Activated CD4-positive, alpha-beta T cell treated with anti-CD3 and anti-CD28 coated beads for 1 hour (primary cell): ENCODE measurements around the gene CDH13.

Source experiments
- DNase-seq: peaks from one replicate; pipeline ENCODE4 v3.0.0-alpha.2; 2020

CDH13 gene

DNA sequence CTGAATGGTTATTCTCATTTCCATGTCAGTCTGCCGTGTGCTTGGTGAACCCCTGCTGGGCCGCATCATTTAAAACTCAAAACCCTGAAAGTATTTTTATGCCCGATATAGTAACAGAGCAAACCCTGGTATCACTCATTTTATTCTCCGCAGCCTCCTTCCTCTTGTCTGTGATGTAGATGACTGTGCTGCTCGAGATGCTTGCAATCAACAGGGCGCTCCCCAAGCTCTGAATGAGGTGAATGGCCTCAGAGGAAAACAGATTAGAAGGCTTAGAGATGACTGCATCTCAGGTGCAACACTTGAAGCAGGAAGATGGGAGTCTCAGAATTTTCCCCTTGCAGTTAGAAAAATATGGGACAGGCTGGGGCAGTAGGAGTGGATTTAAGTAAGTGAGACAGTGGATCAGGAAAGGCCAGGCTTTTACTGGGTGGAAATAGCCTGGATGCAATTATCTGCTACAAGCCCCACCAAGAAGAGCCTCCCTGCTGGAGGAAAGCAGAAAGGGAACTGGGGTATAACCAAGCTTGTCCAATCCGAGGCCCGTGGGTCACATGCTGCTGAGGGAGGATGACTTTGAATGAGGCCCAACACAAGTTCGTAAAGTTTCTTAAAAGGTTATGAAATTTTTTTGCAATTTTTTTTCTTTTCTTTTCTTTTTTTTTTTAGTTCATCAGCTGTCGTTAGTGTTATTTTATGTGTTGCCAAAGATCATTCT is 166.9 kb downstream of the CDH13 start:
- no peak for DNase-seq

GRCh38 chr16:82796047-82796446 is 169.3 kb downstream of the CDH13 start:
- no peak for DNase-seq

GRCh38 chr16:82801361-82801760 is 174.6 kb downstream of the CDH13 start:
- no peak for DNase-seq

DNA sequence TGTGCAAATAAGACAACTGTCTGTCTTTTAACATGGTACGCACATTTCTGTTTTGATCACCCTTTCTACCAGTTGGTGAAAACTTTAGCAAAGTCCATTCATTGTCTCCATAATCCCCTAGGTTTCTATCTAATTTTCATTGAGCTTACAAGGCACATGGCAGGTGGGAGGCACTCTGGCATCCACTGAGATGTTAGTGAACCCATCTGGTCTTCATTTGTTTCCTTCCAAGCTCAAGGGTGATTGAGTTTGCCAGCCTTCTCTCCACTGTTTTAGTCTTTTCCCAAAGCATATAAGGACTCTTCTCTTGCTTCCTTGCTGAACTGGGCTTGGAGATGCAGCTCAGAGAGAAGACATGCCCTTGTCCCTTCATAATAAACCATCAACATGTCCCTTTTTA is 179.1 kb downstream of the CDH13 start:
- DNase-seq, result no peak

- DNase-seq, result no peak
Measured at GRCh38 chr16:82807311-82807710, 180.5 kb downstream of the CDH13 start.

DNA sequence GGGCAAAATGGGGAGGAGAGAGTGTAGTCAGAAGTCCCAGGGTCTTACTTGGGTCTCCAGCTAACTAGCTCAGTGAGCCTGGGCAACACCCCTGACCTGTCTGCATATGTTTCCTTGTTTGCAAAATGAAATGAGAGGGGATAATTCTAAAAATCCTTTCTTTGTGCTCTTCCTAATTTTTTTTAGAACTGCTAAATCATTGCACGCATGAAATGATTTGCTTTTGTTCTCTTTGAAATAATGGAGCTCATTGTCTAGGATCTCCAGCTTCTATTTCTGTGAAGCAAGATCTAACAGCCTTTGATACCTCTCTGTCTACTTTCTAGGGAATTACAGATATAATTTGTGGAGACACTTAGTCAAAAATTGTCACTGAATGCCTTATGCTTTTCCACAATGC is 181.3 kb downstream of the CDH13 start:
- no peak for DNase-seq

GRCh38 chr16:82810077-82810476 is 183.3 kb downstream of the CDH13 start:
- DNase-seq, result no peak

- no peak for DNase-seq
Measured at GRCh38 chr16:82814059-82814458, 187.3 kb downstream of the CDH13 start.

DNA sequence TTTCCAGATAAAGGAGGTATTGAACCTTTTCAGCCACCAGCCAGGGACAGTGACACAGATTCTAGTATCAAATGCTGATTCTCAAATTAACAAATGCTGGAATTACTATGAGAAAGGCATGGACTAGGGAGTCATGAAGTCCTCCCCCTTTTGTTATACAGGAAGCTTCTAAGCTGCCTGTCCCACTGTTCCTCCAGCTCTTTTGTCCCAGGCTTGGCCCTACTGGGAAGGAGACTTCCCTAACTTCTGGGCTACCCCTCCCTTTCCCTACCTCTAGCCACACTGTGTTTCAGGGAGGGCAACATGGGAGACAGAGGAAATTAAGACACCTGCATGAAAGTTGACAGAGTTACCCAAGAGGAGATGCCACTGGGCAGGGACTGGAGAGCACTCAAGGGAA is 192.5 kb downstream of the CDH13 start:
- no peak for DNase-seq

- no peak for DNase-seq
Measured at GRCh38 chr16:82820855-82821254, 194.1 kb downstream of the CDH13 start.

DNA sequence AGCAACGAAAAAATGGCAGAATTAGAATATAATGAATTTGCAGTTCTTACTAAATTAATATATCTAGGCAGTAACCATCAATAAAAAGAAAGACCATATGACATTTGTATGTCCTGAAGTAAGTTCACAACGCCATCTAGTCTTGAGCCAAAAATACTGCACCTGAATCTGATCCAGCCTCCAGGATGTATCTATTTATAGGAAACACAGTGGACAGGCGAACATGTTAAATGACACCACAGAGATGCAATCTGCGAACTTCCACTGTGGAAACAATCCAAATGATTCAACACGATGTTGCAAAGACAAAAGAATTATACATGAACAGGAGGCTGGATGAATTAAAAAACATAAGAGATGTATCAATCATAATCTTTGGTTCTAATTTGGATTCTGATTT is 197.6 kb downstream of the CDH13 start:
- no peak for DNase-seq

DNA sequence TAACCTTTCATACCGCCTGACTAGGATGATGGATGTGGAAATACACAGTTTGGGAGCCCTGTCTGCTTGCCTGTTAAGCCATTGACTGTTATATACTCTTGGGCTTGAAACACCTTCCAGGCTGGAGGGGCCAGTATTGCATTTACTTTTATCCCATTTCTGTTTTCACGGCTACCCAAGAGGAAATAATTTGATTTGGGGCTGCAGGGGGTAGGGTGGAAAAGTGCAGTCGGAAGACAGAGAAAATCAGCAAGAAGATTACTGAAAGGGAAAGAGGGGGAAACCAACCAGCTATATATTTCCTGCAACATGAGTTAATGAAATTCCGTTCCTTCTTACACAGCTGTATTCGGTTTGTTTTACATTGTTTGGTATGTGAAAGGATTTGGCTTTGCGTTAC is 202.5 kb downstream of the CDH13 start:
- no peak for DNase-seq

DNA sequence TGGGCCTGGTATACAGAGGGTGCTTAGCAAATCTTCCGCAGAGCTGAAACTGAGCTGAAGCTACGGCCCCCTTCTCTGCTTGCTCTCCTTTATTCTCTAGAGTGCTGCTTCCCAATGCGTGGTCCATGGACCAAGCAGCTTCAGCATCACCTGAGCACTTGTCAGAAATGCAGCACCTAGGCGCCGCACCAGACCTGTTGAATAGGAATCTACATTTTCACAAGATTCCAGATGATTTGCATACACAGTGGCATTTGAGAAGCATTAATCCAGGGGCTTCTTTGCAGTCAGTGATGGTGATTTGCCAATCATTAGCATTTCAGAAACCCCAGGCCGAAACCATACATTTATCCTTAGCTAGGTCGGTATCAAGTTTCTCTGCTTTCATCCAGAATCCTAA is 204.2 kb downstream of the CDH13 start:
- no peak for DNase-seq

- no peak for DNase-seq
Measured at GRCh38 chr16:82832821-82833220, 206.1 kb downstream of the CDH13 start.

DNA sequence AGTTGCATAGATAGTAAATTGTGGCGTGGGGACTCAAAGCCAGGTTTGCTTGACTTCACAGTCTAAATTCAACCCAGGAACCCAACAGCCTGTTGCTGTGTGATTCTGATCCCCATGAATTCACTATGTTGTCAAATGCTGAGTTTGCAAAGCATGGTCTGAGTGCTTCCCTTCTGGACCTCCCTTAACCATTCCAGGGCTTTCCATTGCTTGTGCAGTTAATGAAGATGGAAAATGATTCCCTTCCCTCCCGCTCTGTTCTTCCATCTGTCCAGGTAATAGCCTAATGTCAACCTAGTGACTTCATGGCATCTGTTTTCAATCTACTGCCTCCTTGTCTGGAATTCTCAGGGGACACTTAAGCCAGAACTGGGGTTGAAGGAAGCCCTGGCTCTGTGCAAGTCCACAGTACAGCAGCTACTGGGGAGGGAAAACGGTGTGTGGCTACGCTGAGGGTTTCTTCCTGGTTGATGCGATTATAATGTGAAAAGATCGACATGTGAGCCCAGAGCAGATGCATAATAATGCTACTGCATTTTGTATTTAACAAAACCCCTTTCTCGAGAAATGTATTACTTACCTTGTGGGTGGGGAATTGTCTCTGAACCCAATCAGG is 206.7 kb downstream of the CDH13 start:
- no peak for DNase-seq

GRCh38 chr16:82834151-82834815 is 207.5 kb downstream of the CDH13 start:
- DNase-seq, result no peak

GRCh38 chr16:82835487-82836155 is 208.9 kb downstream of the CDH13 start:
- DNase-seq, result no peak

- DNase-seq, result no peak
Measured at GRCh38 chr16:82841108-82841507, 214.3 kb downstream of the CDH13 start.

DNA sequence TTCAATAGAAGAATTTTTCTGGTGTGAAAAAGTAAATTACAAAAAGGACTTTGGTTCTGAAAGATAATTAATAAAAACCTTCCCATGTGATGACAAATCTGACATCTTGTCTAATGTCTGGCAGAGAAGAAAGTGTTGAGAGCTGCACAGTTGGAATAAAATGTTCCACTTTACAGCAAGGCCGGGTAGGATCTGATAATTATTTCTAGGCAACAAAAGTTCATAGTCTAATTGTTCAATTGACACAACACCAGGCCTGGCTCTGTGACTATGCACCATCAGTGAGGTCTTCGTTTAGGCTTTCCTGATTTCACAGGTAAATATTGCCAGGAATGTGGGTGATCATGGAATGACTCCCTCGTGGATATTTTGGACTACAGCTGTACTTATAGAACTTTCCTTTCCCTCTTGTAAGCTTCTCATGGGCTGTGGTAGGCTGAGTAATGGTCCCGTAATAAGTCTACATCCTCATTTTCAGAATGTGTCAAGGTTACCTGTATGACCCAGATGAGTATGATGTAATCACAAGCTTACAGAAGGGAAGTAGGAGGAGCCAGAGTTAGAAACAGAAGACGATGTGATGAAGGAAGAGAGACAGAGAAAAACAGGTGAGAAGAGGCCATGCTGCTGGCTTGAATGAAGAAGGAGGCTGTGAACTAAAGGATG is 217.0 kb downstream of the CDH13 start:
- DNase-seq, result no peak

DNA sequence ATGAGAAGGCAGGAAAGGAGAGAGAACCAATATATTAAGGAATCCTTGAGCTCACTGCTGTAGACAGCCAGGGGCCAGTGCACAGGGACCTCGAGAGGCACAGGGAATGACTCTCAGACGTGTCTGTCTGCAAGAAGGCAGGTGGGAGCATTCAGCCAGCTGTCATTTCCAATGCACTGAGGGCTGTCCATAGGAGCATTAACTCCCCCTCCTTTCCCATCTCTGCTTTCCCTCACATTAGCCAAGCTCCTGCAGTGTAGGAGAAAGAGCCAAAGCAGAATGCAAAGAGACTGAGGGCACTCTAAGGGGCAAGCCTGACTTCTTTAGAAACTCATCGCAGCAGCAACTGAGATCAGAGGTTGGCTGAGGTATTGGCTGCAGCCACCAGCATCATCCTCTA is 218.3 kb downstream of the CDH13 start:
- no peak for DNase-seq

DNA sequence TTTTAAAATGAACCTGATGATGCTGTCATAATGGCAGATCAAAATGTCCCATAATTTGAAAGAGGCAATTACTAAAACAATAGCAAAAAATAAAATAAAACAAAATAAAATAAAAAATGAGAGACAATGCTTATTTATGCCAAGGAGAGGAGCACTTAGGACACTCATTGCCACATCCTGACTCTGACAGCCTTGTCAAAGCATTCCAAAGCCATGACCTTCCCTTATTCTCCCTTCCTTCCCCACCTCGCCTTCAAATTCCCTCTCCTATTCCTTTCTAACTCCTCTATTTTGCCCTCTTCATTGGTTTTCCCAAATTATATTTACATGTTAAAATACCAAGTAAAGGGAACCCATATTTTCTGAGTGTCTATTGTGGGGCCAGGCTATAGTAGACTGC is 220.0 kb downstream of the CDH13 start:
- no peak for DNase-seq

DNA sequence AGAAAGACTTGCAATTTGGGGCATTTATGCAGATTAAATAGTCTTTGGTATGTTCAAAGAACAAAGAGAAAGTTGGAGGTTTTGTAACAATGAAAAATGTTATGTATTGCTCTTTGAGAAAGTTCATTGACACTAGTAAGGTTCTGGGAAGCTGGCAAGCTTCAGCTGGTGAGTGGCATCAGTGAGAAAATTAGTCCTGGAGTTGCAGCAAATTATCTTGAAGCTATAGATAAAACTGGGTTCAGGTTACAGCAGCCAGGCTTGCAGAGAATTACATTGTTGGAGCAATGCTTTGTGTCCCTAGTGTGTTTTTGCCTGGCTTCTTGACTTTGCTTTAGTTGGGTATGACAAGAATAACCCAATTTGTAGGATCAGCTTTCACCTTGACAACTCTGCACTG is 221.2 kb downstream of the CDH13 start:
- no peak for DNase-seq

GRCh38 chr16:82852388-82853008 is 225.7 kb downstream of the CDH13 start:
- DNase-seq, result no peak
